GM19467 (cell line): ENCODE data around the gene GLB1L2.

ENCODE experiments used
- ATAC-seq: cut with Tn5 transposase; IDR thresholded peaks from one replicate; pipeline ENCODE4 v1.9.1; 2021; ENCODE audit warnings: mild to moderate bottlenecking, moderate library complexity; ENCODE audit not compliant: unreplicated experiment

The GLB1L2 gene

GRCh38 chr11:134401825-134402809, 70.3 kb downstream of the GLB1L2 start:
- ATAC-seq: no peak

- no peak for ATAC-seq
These were observed 71.1 kb downstream of the GLB1L2 start for GRCh38 chr11:134402910-134403309.

- no peak for ATAC-seq
These were observed 73.0 kb downstream of the GLB1L2 start for GRCh38 chr11:134404575-134405341.

GRCh38 chr11:134405436-134405835, 73.6 kb downstream of the GLB1L2 start:
- no peak for ATAC-seq

GRCh38 chr11:134405841-134406240, 74.1 kb downstream of the GLB1L2 start:
- ATAC-seq: no peak

- ATAC-seq: no peak
These were observed 74.7 kb downstream of the GLB1L2 start for GRCh38 chr11:134406264-134407185.

GRCh38 chr11:134407321-134407828, 75.6 kb downstream of the GLB1L2 start:
- ATAC-seq: no peak

GRCh38 chr11:134407923-134408322, 76.1 kb downstream of the GLB1L2 start:
- ATAC-seq: no peak

GRCh38 chr11:134409552-134410429, 78.0 kb downstream of the GLB1L2 start:
- no peak for ATAC-seq

- no peak for ATAC-seq
These were observed 79.0 kb downstream of the GLB1L2 start for GRCh38 chr11:134410766-134411165.

GRCh38 chr11:134412203-134413042, 80.6 kb downstream of the GLB1L2 start, which contains the start of gene B3GAT1:
B3GAT1 (minus strand) TSS chr11:134412242; CDS start chr11:134387659, 24,583 bp downstream.
- ATAC-seq: no peak

- ATAC-seq: no peak
These were observed 81.4 kb downstream of the GLB1L2 start for GRCh38 chr11:134413043-134413825.

- no peak for ATAC-seq
These were observed 82.3 kb downstream of the GLB1L2 start for GRCh38 chr11:134413826-134414731.

- ATAC-seq: no peak
These were observed 83.3 kb downstream of the GLB1L2 start for GRCh38 chr11:134414766-134415765.

GRCh38 chr11:134416726-134417125, 84.9 kb downstream of the GLB1L2 start:
- ATAC-seq: no peak
